Renal cortical epithelial cell (primary cell): ENCODE results near the gene SPAG7. TPM values are rescaled to one million over a fixed set of nuclear protein-coding genes. Genes with fewer than 3 reads are reported as not detected.
A peak's percentile ranks its signal among the peaks of the same experiment; 100 is the strongest.

Source experiments
- DNase-seq: peaks from one replicate; pipeline ENCODE4 v3.0.0-alpha.2; 2011; ENCODE audit warnings: low read depth
- total RNA-seq: library from RNA; depleted of rRNA; stranded (reverse); fragments of >200 nt; gene quantifications from 2 replicates; pipeline ENCODE4 v1.2.3, GENCODE V29; 2014

The SPAG7 gene
- total RNA-seq, 1 donor from 2014 or later: 66.5 TPM

GRCh38 chr17:4974115-4974670 lies 6.6 kb upstream of the SPAG7 start:
- no peak for DNase-seq

GRCh38 chr17:4973256-4974114 lies 5.9 kb upstream of the SPAG7 start:
- DNase-seq: no peak

GRCh38 chr17:4972752-4973151 lies 5.1 kb upstream of the SPAG7 start:
- DNase-seq: no peak

- DNase-seq: no peak
Measured at GRCh38 chr17:4972322-4972721, 4.7 kb upstream of the SPAG7 start.

GRCh38 chr17:4971826-4972225 lies 4.2 kb upstream of the SPAG7 start:
- no peak for DNase-seq

- no peak for DNase-seq
Measured at GRCh38 chr17:4970273-4970672, 2.7 kb upstream of the SPAG7 start.

- no peak for DNase-seq
Measured at GRCh38 chr17:4969551-4970173, 2.0 kb upstream of the SPAG7 start.

- peak; percentile 97 for DNase-seq
Measured at GRCh38 chr17:4969047-4969550, 1.5 kb upstream of the SPAG7 start.

GRCh38 chr17:4968486-4969046 lies 949 bp upstream of the SPAG7 start:
- DNase-seq: peak; percentile 64

GRCh38 chr17:4966844-4967538 lies 626 bp downstream of the SPAG7 start:
- peak; percentile 99 for DNase-seq

GRCh38 chr17:4965311-4965986 lies 2.2 kb downstream of the SPAG7 start:
- DNase-seq: no peak

GRCh38 chr17:4960279-4960922 lies 7.2 kb downstream of the SPAG7 start:
- no peak for DNase-seq

- no peak for DNase-seq
Measured at GRCh38 chr17:4959261-4959965, 8.2 kb downstream of the SPAG7 start.

GRCh38 chr17:4958102-4958501 lies 9.5 kb downstream of the SPAG7 start:
- DNase-seq: no peak

- DNase-seq: no peak
Measured at GRCh38 chr17:4956493-4957061, 11.0 kb downstream of the SPAG7 start.

GRCh38 chr17:4955091-4955490 lies 12.5 kb downstream of the SPAG7 start:
- no peak for DNase-seq

- peak; percentile 72 for DNase-seq
Measured at GRCh38 chr17:4953451-4953961, 14.1 kb downstream of the SPAG7 start.

GRCh38 chr17:4951486-4951885 lies 16.1 kb downstream of the SPAG7 start:
- DNase-seq: no peak

GRCh38 chr17:4950746-4951204 lies 16.8 kb downstream of the SPAG7 start, which contains the start of gene ENO3:
TSS of gene ENO3 (plus strand) at chr17:4951119. CDS start at chr17:4951830, 711 bp downstream.
- no peak for DNase-seq
